Neural progenitor cell (in vitro differentiated cells): ENCODE results near the gene PLA2G4E. TPM values are rescaled to one million over a fixed set of nuclear protein-coding genes. Genes with fewer than 3 reads are reported as not detected.

ENCODE experiments used
- DNase-seq: peaks from one replicate; pipeline ENCODE4 v3.0.0-alpha.2; 2016; ENCODE audit warnings: low spot score
- H2AFZ ChIP-seq: fragments of 200-600 bp; sonication (generic); replicated peaks from 2 replicates; pipeline ENCODE4 v1.6.1; 2016; ENCODE audit warnings: antibody characterized with exemption
- H3F3A ChIP-seq: fragments of 200-600 bp; sonication (generic); 2 replicates; pipeline ENCODE4 v1.6.1; 2016; ENCODE audit warnings: antibody characterized with exemption, low read depth
- H3K27ac ChIP-seq: fragments of 200-600 bp; sonication (generic); 2 replicates; pipeline ENCODE4 v1.5.1; 2016; ENCODE audit warnings: mild to moderate bottlenecking
- H3K27me3 ChIP-seq: fragments of 200-600 bp; sonication (generic); 2 replicates; pipeline ENCODE4 v1.6.1; 2016; ENCODE audit warnings: mild to moderate bottlenecking, moderate library complexity
- H3K36me3 ChIP-seq: fragments of 200-600 bp; sonication (generic); 2 replicates; pipeline ENCODE4 v1.5.1; 2016
- H3K4me1 ChIP-seq: fragments of 200-600 bp; sonication (generic); 2 replicates; pipeline ENCODE4 v1.6.1; 2016; ENCODE audit warnings: mixed run types
- H3K4me2 ChIP-seq: fragments of 200-600 bp; sonication (generic); 2 replicates; pipeline ENCODE4 v1.6.1; 2016
- H3K4me3 ChIP-seq: fragments of 200-600 bp; sonication (generic); 2 replicates; pipeline ENCODE4 v1.5.1; 2016
- H3K79me2 ChIP-seq: fragments of 200-600 bp; sonication (generic); 2 replicates; pipeline ENCODE4 v1.6.1; 2016; ENCODE audit warnings: low read depth
- H3K9ac ChIP-seq: fragments of 200-600 bp; sonication (generic); 2 replicates; pipeline ENCODE4 v1.6.1; 2016
- H3K9me3 ChIP-seq: fragments of 200-600 bp; sonication (generic); 2 replicates; pipeline ENCODE4 v1.5.1; 2016; ENCODE audit warnings: low read depth
- H4K20me1 ChIP-seq: fragments of 200-600 bp; sonication (generic); 2 replicates; pipeline ENCODE4 v1.6.1; 2016; ENCODE audit warnings: low read depth
- H3K27ac Mint-ChIP-seq: 3 replicates; pipeline ENCODE4 v1.8.0; 2021; ENCODE audit warnings: mixed read lengths
- H3K27me3 Mint-ChIP-seq: 2 replicates; pipeline ENCODE4 v1.8.0; 2022; ENCODE audit warnings: low read depth, mild to moderate bottlenecking, inconsistent platforms, moderate library complexity, mixed read lengths; ENCODE audit not compliant: insufficient read depth
- H3K36me3 Mint-ChIP-seq: 3 replicates; pipeline ENCODE4 v1.8.0; 2021; ENCODE audit warnings: mixed read lengths
- H3K4me1 Mint-ChIP-seq: 3 replicates; pipeline ENCODE4 v1.8.0; 2021; ENCODE audit warnings: mixed read lengths
- H3K4me3 Mint-ChIP-seq: 3 replicates; pipeline ENCODE4 v1.8.0; 2021; ENCODE audit warnings: mild to moderate bottlenecking, moderate library complexity, mixed read lengths
- H3K9me3 Mint-ChIP-seq: 3 replicates; pipeline ENCODE4 v1.8.0; 2020; ENCODE audit warnings: mixed read lengths
- CTCF ChIP-seq: fragments of 200-600 bp; sonication (generic); IDR thresholded peaks from 2 replicates; pipeline ENCODE4 v1.5.1; 2017; ENCODE audit warnings: antibody characterized with exemption, mild to moderate bottlenecking
- EZH2 ChIP-seq: fragments of 200-600 bp; sonication (generic); IDR thresholded peaks from 2 replicates; pipeline ENCODE4 v1.6.1; 2017; ENCODE audit warnings: antibody characterized with exemption, mild to moderate bottlenecking, moderate library complexity
- EZH2phosphoT487 ChIP-seq: fragments of 200-600 bp; sonication (generic); IDR thresholded peaks from 2 replicates; pipeline ENCODE4 v1.6.1; 2017; ENCODE audit warnings: antibody characterized with exemption
- total RNA-seq: library from RNA; depleted of rRNA; stranded (reverse); fragments of >200 nt; gene quantifications from 2 replicates; pipeline ENCODE4 v1.2.3, GENCODE V29; 2015; ENCODE audit warnings: low replicate concordance

PLA2G4E gene
- total RNA-seq, 1 donor from 2014 or later: not detected

- Histone ChIP-seq H3K9ac (no peak overlapping the region), H3K36me3 (no peaks in the 10 kb centered on the region), H3K27me3 (no peaks in the 10 kb centered on the region), H3K4me3 (no peak overlapping the region), H4K20me1 (no peaks in the 10 kb centered on the region), H3F3A (no peaks in the 10 kb centered on the region), H3K4me2 (no peak overlapping the region), H3K79me2 (no peaks in the 10 kb centered on the region), H3K27ac (no peak overlapping the region), H3K9me3 (no peaks in the 10 kb centered on the region), H3K4me1 (no peaks in the 10 kb centered on the region), H2AFZ (no peak overlapping the region)
- H3K9me3 Mint-ChIP-seq: no peaks in the 10 kb centered on the region
- peaks cover 10% of the 10 kb centered on the region for H3K4me1 Mint-ChIP-seq
- peaks cover 8% of the 10 kb centered on the region for H3K27me3 Mint-ChIP-seq
- no peak overlapping the region for H3K4me3 Mint-ChIP-seq
- H3K36me3 Mint-ChIP-seq: no peaks in the 10 kb centered on the region
- no peak for TF ChIP-seq EZH2phosphoT487
- no peak for TF ChIP-seq EZH2
- TF ChIP-seq CTCF: no peak
- no peak overlapping the region for H3K27ac Mint-ChIP-seq
- DNase-seq: no peak
These were observed 18.5 kb downstream of the PLA2G4E start for GRCh38 chr15:42002333-42002732.

GRCh38 chr15:42001236-42001635, 19.6 kb downstream of the PLA2G4E start:
- Histone ChIP-seq H2AFZ (no peak overlapping the region), H3K9me3 (no peaks in the 10 kb centered on the region), H3K27ac (no peak overlapping the region), H3K4me1 (no peaks in the 10 kb centered on the region), H4K20me1 (no peaks in the 10 kb centered on the region), H3K27me3 (no peaks in the 10 kb centered on the region), H3K9ac (no peak overlapping the region), H3K4me3 (no peak overlapping the region), H3K79me2 (no peaks in the 10 kb centered on the region), H3F3A (no peaks in the 10 kb centered on the region), H3K4me2 (no peak overlapping the region), H3K36me3 (no peaks in the 10 kb centered on the region)
- TF ChIP-seq EZH2phosphoT487 (no peak), CTCF (no peak), EZH2 (no peak)
- Mint-ChIP-seq H3K36me3 (no peaks in the 10 kb centered on the region), H3K4me1 (peaks cover 12% of the 10 kb centered on the region), H3K27me3 (peaks cover 10% of the 10 kb centered on the region), H3K4me3 (no peak overlapping the region), H3K27ac (no peak overlapping the region), H3K9me3 (no peaks in the 10 kb centered on the region)
- no peak for DNase-seq

GRCh38 chr15:41999290-42000285, 21.3 kb downstream of the PLA2G4E start:
- no peaks in the 10 kb centered on the region for H3K36me3 ChIP-seq
- no peak for DNase-seq
- no peak overlapping the region for H3K4me2 ChIP-seq
- Mint-ChIP-seq H3K27me3 (peaks cover 10% of the 10 kb centered on the region), H3K4me3 (no peak overlapping the region), H3K36me3 (no peaks in the 10 kb centered on the region), H3K27ac (no peak overlapping the region), H3K4me1 (peaks cover 3% of the 10 kb centered on the region), H3K9me3 (no peaks in the 10 kb centered on the region)
- H3K9me3 ChIP-seq: no peaks in the 10 kb centered on the region
- no peaks in the 10 kb centered on the region for H4K20me1 ChIP-seq
- no peak overlapping the region for H3K27ac ChIP-seq
- no peaks in the 10 kb centered on the region for H3F3A ChIP-seq
- H3K4me1 ChIP-seq: no peaks in the 10 kb centered on the region
- H2AFZ ChIP-seq: no peak overlapping the region
- H3K9ac ChIP-seq: no peak overlapping the region
- no peak for TF ChIP-seq CTCF
- no peak for TF ChIP-seq EZH2
- no peak for TF ChIP-seq EZH2phosphoT487
- no peaks in the 10 kb centered on the region for H3K79me2 ChIP-seq
- H3K4me3 ChIP-seq: no peak overlapping the region
- no peaks in the 10 kb centered on the region for H3K27me3 ChIP-seq
